H1 (cell line): ENCODE results near the gene OPCML. TPM values are rescaled to one million over a fixed set of nuclear protein-coding genes. Genes with fewer than 3 reads are reported as not detected.

Experiments used
- CTCF ChIA-PET: fragments of 300-600 bp; sonication (Branson Sonifier 250); formaldehyde crosslinking; loops from one replicate; lab custom pipeline; 2021; ENCODE audit not compliant: partially characterized antibody; lab: Charles Lee
- POLR2A ChIA-PET: fragments of 300-600 bp; sonication (Branson Sonifier 250); formaldehyde crosslinking; loops from one replicate; lab custom pipeline; 2021; ENCODE audit warnings: inconsistent platforms; ENCODE audit not compliant: partially characterized antibody; lab: Charles Lee
- DNase-seq, 2 experiments: peaks; one replicate each; pipeline versions ENCODE4 v3.0.0 to v3.0.0-alpha.2; 2010 to 2022; ENCODE audit warnings: low spot score in 2 of 2, low read depth in 1 of 2, mixed read lengths in 1 of 2
- FAIRE-seq: peaks from 2 replicates; lab custom pipeline; 2011; peaks lifted over from hg19 to GRCh38; lab: Jason Lieb, UNC
- H2AFZ ChIP-seq: 2 replicates; pipeline ENCODE4 v1.8.1; 2012; ENCODE audit warnings: low read length, inconsistent platforms
- H2AK5ac ChIP-seq: 2 replicates; pipeline ENCODE4 v1.6.1; 2013; ENCODE audit warnings: low read depth, low read length
- H2BK120ac ChIP-seq: replicated peaks from 2 replicates; pipeline ENCODE3; 2013; ENCODE audit warnings: low read depth, low read length, inconsistent platforms
- H2BK12ac ChIP-seq: 2 replicates; pipeline ENCODE4 v1.6.1; 2013; ENCODE audit warnings: low read depth, low read length
- H2BK15ac ChIP-seq: 2 replicates; pipeline ENCODE4 v1.6.1; 2013; ENCODE audit warnings: low read length
- H2BK20ac ChIP-seq: 2 replicates; pipeline ENCODE4 v1.6.1; 2013; ENCODE audit warnings: low read length
- H2BK5ac ChIP-seq: 2 replicates; pipeline ENCODE4 v1.6.1; 2013; ENCODE audit warnings: low read depth, low read length
- H3K14ac ChIP-seq: 2 replicates; pipeline ENCODE4 v1.6.1; 2013; ENCODE audit warnings: inconsistent platforms; ENCODE audit not compliant: insufficient read length
- H3K18ac ChIP-seq: 2 replicates; pipeline ENCODE4 v1.6.1; 2013; ENCODE audit warnings: low read length; ENCODE audit errors: extremely low read depth
- H3K23ac ChIP-seq: 2 replicates; pipeline ENCODE4 v1.6.1; 2013; ENCODE audit warnings: inconsistent platforms; ENCODE audit not compliant: insufficient read length
- H3K23me2 ChIP-seq: 2 replicates; pipeline ENCODE4 v1.6.1; 2013; ENCODE audit warnings: low read depth, low read length
- H3K27ac ChIP-seq: 2 replicates; pipeline ENCODE4 v1.6.1; 2011; ENCODE audit warnings: low read depth, low read length, inconsistent platforms
- H3K27me3 ChIP-seq, 4 experiments: replicated peaks in 1 of 4; 1 replicate in 1 of 4; 2 replicates in 3 of 4; pipeline versions ENCODE4 v1.6.1 to v1.8.1; 2011 to 2013; ENCODE audit warnings: low read length in 3 of 4, mild to moderate bottlenecking in 3 of 4, inconsistent platforms in 2 of 4, mixed read lengths in 2 of 4, moderate library complexity in 1 of 4; ENCODE audit not compliant: control insufficient read depth in 3 of 4, insufficient read depth in 3 of 4; ENCODE audit errors: extremely low read depth in 1 of 4
- H3K36me3 ChIP-seq, 4 experiments: 2 replicates each; pipeline versions ENCODE4 v1.6.1 to v1.8.1; 2011 to 2013; ENCODE audit warnings: mild to moderate bottlenecking in 4 of 4, low read length in 3 of 4, moderate library complexity in 2 of 4, control low read depth in 1 of 4, inconsistent platforms in 1 of 4; ENCODE audit not compliant: insufficient read depth in 4 of 4, control insufficient read depth in 2 of 4
- H3K4ac ChIP-seq: replicated peaks from 2 replicates; pipeline ENCODE3; 2013; ENCODE audit warnings: low read length, low read depth, mixed read lengths, inconsistent platforms; ENCODE audit not compliant: insufficient read length
- H3K4me1 ChIP-seq, 4 experiments: replicated peaks in 1 of 4; 1 replicate in 1 of 4; 2 replicates in 3 of 4; pipeline versions ENCODE4 v1.6.1 to v1.8.1; 2011 to 2013; ENCODE audit warnings: low read length in 3 of 4, inconsistent platforms in 2 of 4, mixed read lengths in 1 of 4; ENCODE audit not compliant: insufficient read depth in 4 of 4, control insufficient read depth in 3 of 4
- H3K4me2 ChIP-seq, 2 experiments: 2 replicates each; pipeline versions ENCODE4 v1.6.1 to v1.8.1; 2011 to 2013; ENCODE audit warnings: low read depth in 2 of 2, low read length in 2 of 2, control low read depth in 1 of 2, inconsistent platforms in 1 of 2, mild to moderate bottlenecking in 1 of 2; ENCODE audit not compliant: insufficient read depth in 1 of 2
- H3K4me3 ChIP-seq, 4 experiments: fragments of 200-600, 300-600 bp in 1 of 4; sonication (generic), shearing (Covaris generic), sonication (Bioruptor Twin) in 1 of 4; 2 replicates each; pipeline versions ENCODE4 v1.5.1 to v1.8.1; 2011 to 2016; ENCODE audit warnings: low read length in 4 of 4, low read depth in 3 of 4, control low read depth in 2 of 4, inconsistent platforms in 2 of 4, mild to moderate bottlenecking in 2 of 4, mixed read lengths in 1 of 4, moderate library complexity in 1 of 4; ENCODE audit not compliant: insufficient read depth in 2 of 4; ENCODE audit errors: extremely low read depth in 1 of 4
- H3K56ac ChIP-seq: replicated peaks from 2 replicates; pipeline ENCODE3; 2013; ENCODE audit warnings: low read depth, mild to moderate bottlenecking, mixed read lengths, low read length, inconsistent platforms; ENCODE audit not compliant: insufficient read length
- H3K79me1 ChIP-seq: 2 replicates; pipeline ENCODE4 v1.6.1; 2013; ENCODE audit warnings: low read depth, low read length, control low read depth
- H3K79me2 ChIP-seq, 2 experiments: 2 replicates each; pipeline versions ENCODE4 v1.6.1 to v1.8.1; 2012 to 2013; ENCODE audit warnings: low read length in 2 of 2, mild to moderate bottlenecking in 2 of 2, inconsistent platforms in 1 of 2; ENCODE audit not compliant: insufficient read depth in 2 of 2, control insufficient read depth in 1 of 2
- H3K9ac ChIP-seq, 4 experiments: replicated peaks in 1 of 4; 1 replicate in 1 of 4; 2 replicates in 3 of 4; pipeline versions ENCODE4 v1.6.1 to v1.8.1; 2011 to 2013; ENCODE audit warnings: low read depth in 3 of 4, low read length in 3 of 4, control low read depth in 2 of 4, mild to moderate bottlenecking in 2 of 4, moderate library complexity in 2 of 4, inconsistent platforms in 1 of 4; ENCODE audit errors: extremely low read depth in 1 of 4
- H3K9me3 ChIP-seq, 2 experiments: 2 replicates each; pipeline versions ENCODE4 v1.6.1 to v1.8.1; 2012 to 2013; ENCODE audit warnings: mild to moderate bottlenecking in 2 of 2, moderate library complexity in 2 of 2, control low read depth in 1 of 2, inconsistent platforms in 1 of 2, low read depth in 1 of 2, low read length in 1 of 2, mixed read lengths in 1 of 2; ENCODE audit not compliant: insufficient read depth in 2 of 2
- H4K20me1 ChIP-seq, 2 experiments: replicated peaks in 1 of 2; 2 replicates each; pipeline versions ENCODE3 to v1.8.1; 2011 to 2013; ENCODE audit warnings: inconsistent platforms in 2 of 2, low read length in 2 of 2, mild to moderate bottlenecking in 1 of 2; ENCODE audit not compliant: insufficient read depth in 2 of 2, control insufficient read depth in 1 of 2
- H4K5ac ChIP-seq: 2 replicates; pipeline ENCODE4 v1.6.1; 2013; ENCODE audit warnings: low read length, low read depth, mixed read lengths, inconsistent platforms; ENCODE audit not compliant: insufficient read length
- H4K8ac ChIP-seq: 2 replicates; pipeline ENCODE4 v1.8.0; 2013; ENCODE audit warnings: mild to moderate bottlenecking, moderate library complexity, low read length, inconsistent platforms; ENCODE audit not compliant: insufficient read depth; ENCODE audit errors: extremely low read depth
- H4K91ac ChIP-seq: replicated peaks from 2 replicates; pipeline ENCODE3; 2013; ENCODE audit warnings: low read length, mixed read lengths, inconsistent platforms; ENCODE audit not compliant: insufficient read length
- BCL11A ChIP-seq, 2 experiments: IDR thresholded peaks; one replicate each; pipeline ENCODE4 v1.6.1; 2011; ENCODE audit warnings: low read depth in 2 of 2, low read length in 2 of 2, mild to moderate bottlenecking in 2 of 2
- BRCA1 ChIP-seq: IDR thresholded peaks from 2 replicates; pipeline ENCODE4 v1.6.1; 2012; ENCODE audit warnings: low read depth, low read length, improper control_type of control experiment
- CTCF ChIP-seq, 3 experiments: IDR thresholded peaks; 1 replicate in 2 of 3; 2 replicates in 1 of 3; pipeline versions ENCODE4 v1.5.1 to v1.6.1; 2011; ENCODE audit warnings: low read length in 3 of 3, mild to moderate bottlenecking in 3 of 3, inconsistent platforms in 2 of 3, low read depth in 1 of 3, moderate library complexity in 1 of 3; ENCODE audit not compliant: insufficient read depth in 1 of 3; ENCODE audit errors: control extremely low read depth in 1 of 3
- EGR1 ChIP-seq: IDR thresholded peaks from 2 replicates; pipeline ENCODE4 v1.6.1; 2011; ENCODE audit warnings: low read depth, low read length, borderline replicate concordance
- FOSL1 ChIP-seq: IDR thresholded peaks from 2 replicates; pipeline ENCODE4 v1.6.1; 2011; ENCODE audit warnings: mild to moderate bottlenecking, low read depth, low read length, moderate library complexity; ENCODE audit not compliant: insufficient read depth
- KDM5A ChIP-seq: fragments of 200-600 bp; IDR thresholded peaks from 2 replicates; pipeline ENCODE4 v1.7.1; 2012; ENCODE audit warnings: mild to moderate bottlenecking, low read length, inconsistent platforms, mixed read lengths
- NANOG ChIP-seq: IDR thresholded peaks from 2 replicates; pipeline ENCODE4 v1.6.1; 2011; ENCODE audit warnings: low read length, low read depth, mild to moderate bottlenecking, inconsistent platforms; ENCODE audit not compliant: insufficient read depth, poor library complexity, severe bottlenecking
- POLR2A ChIP-seq, 2 experiments: IDR thresholded peaks; 1 replicate in 1 of 2; 2 replicates in 1 of 2; pipeline ENCODE4 v1.6.1; 2011; ENCODE audit warnings: low read depth in 2 of 2, low read length in 2 of 2, mild to moderate bottlenecking in 2 of 2; ENCODE audit errors: control extremely low read depth in 1 of 2
- POU5F1 ChIP-seq: IDR thresholded peaks from 2 replicates; pipeline ENCODE4 v1.6.1; 2011; ENCODE audit warnings: low read depth, mild to moderate bottlenecking, low read length, moderate library complexity
- SP1 ChIP-seq: IDR thresholded peaks from 2 replicates; pipeline ENCODE4 v1.6.1; 2011; ENCODE audit warnings: low read depth, low read length
- SP4 ChIP-seq: IDR thresholded peaks from 2 replicates; pipeline ENCODE4 v1.6.1; 2012; ENCODE audit warnings: low read length, inconsistent platforms
- SRF ChIP-seq: IDR thresholded peaks from 2 replicates; pipeline ENCODE4 v1.6.1; 2011; ENCODE audit warnings: mild to moderate bottlenecking, low read depth, low read length, moderate library complexity
- SUZ12 ChIP-seq: fragments of 200-600 bp; sonication (generic); IDR thresholded peaks from 2 replicates; pipeline ENCODE4 v1.6.1; 2012; ENCODE audit warnings: mild to moderate bottlenecking, inconsistent platforms, low read length, moderate library complexity, mixed read lengths
- TCF12 ChIP-seq: IDR thresholded peaks from 2 replicates; pipeline ENCODE4 v1.6.1; 2011; ENCODE audit warnings: low read depth, mild to moderate bottlenecking, low read length
- WGBS, 2 experiments: shearing (Covaris generic) in 1 of 2; methylation state at CpG; one replicate each; pipeline versions ENCODE4 v1.1.6 to v1.1.7; 2013 to 2015; ENCODE audit warnings: low lambda C conversion rate in 2 of 2, mixed read lengths in 2 of 2, inconsistent platforms in 1 of 2, low coverage in 1 of 2, missing lambda C conversion rate in 1 of 2; ENCODE audit not compliant: insufficient replicate concordance in 2 of 2, insufficient coverage in 1 of 2, insufficient read length in 1 of 2; ENCODE audit errors: extremely low coverage in 1 of 2, missing lambda C conversion rate in 1 of 2; 5-methylcytosine and 5-hydroxymethylcytosine counted together
- polyA plus RNA-seq, 7 experiments: library from polyadenylated mRNA; depleted of rRNA in 3 of 7; stranded (reverse) in 5 of 7; unstranded in 2 of 7; fragments of >200 nt in 5 of 7; fragments of 200-250 nt in 2 of 7; gene quantifications; 1 replicate in 5 of 7; 2 replicates in 1 of 7; 4 replicates in 1 of 7; pipeline versions ENCODE4 v1.2.1 to v1.2.3, GENCODE V29; 2011 to 2013; ENCODE audit warnings: missing spikeins in 2 of 7, mixed read lengths in 2 of 7
- total RNA-seq: library from RNA; stranded (reverse); fragmentation: NEBNext Ultra II Directional; extraction: Animal tissue kit (Norgen Biotek cat#: 25700); gene quantifications from 2 replicates; pipeline ENCODE4 v1.2.1, GENCODE V29; 2021

The OPCML gene
- total and polyA plus RNA-seq, 2 of the 8 experiments (the other 6 are each of a cell fraction or from before 2014, with no cell fraction given): 2.3 to 3.1 TPM

- no peak overlapping the region for H3K27ac ChIP-seq
- CTCF ChIA-PET: no interaction called here
- no peak overlapping the region for H4K5ac ChIP-seq
- no peaks in the 10 kb centered on the region for H3K23me2 ChIP-seq
- no peaks in the 10 kb centered on the region for H3K79me1 ChIP-seq
- H2BK15ac ChIP-seq: no peak overlapping the region
- H3K9me3 ChIP-seq: no peaks in the 10 kb centered on the region
- H2BK20ac ChIP-seq: no peak overlapping the region
- no peak overlapping the region for H3K18ac ChIP-seq
- no peak overlapping the region for H2BK5ac ChIP-seq
- no peak overlapping the region for H4K8ac ChIP-seq
- no peak overlapping the region for H3K56ac ChIP-seq
- no peak overlapping the region for H3K23ac ChIP-seq
- no peaks in the 10 kb centered on the region for H3K79me2 ChIP-seq
- no peak overlapping the region for H4K91ac ChIP-seq
- no peaks in the 10 kb centered on the region for H3K36me3 ChIP-seq
- FAIRE-seq: no peak
- peaks cover 0 to 4% (median 0%) of the 10 kb centered on the region in 4 experiments; a peak in 2 of 7 replicates for H3K4me1 ChIP-seq
- no peak overlapping the region for H3K4ac ChIP-seq
- POLR2A ChIA-PET: no interaction called here
- H4K20me1 ChIP-seq: no peaks in the 10 kb centered on the region
- H3K27me3 ChIP-seq: no peaks in the 10 kb centered on the region; a peak in 2 of 7 replicates
- WGBS, 2 experiments: 89% methylated on average over 4 of the region's 4 CpGs; no CpG with 5 or more reads in 1 of the 2 experiments
- no peak for DNase-seq
- no peak overlapping the region for H3K14ac ChIP-seq
- no peak overlapping the region for H3K4me2 ChIP-seq
- H3K9ac ChIP-seq: no peak overlapping the region
- no peak overlapping the region for H2AFZ ChIP-seq
- H2AK5ac ChIP-seq: no peak overlapping the region
- no peak overlapping the region for H2BK12ac ChIP-seq
- no peak overlapping the region for H2BK120ac ChIP-seq
- no peak overlapping the region for H3K4me3 ChIP-seq
- TF ChIP-seq FOSL1 (no peak), KDM5A (no peak), TCF12 (no peak), BRCA1 (no peak), BCL11A (IDR thresholded peaks at IDR 0.05; ENCODE audit: low read depth in 2 of 2, low read length in 2 of 2) (no peak), SRF (no peak), SP4 (no peak), SUZ12 (no peak), NANOG (no peak), CTCF (IDR thresholded peaks at IDR 0.05; ENCODE audit: control extremely low read depth in 1 of 3, insufficient read depth in 1 of 3, low read depth in 1 of 3, low read length in 3 of 3) (no peak), POLR2A (IDR thresholded peaks at IDR 0.05; ENCODE audit: control extremely low read depth in 1 of 2, low read depth in 2 of 2, low read length in 2 of 2) (no peak), SP1 (no peak), POU5F1 (no peak), EGR1 (no peak)
These were observed 1136.0 kb downstream of the OPCML start for GRCh38 chr11:132396318-132396717.
